Measurements from ENCODE around the gene IL15RA.

The IL15RA gene

DNA sequence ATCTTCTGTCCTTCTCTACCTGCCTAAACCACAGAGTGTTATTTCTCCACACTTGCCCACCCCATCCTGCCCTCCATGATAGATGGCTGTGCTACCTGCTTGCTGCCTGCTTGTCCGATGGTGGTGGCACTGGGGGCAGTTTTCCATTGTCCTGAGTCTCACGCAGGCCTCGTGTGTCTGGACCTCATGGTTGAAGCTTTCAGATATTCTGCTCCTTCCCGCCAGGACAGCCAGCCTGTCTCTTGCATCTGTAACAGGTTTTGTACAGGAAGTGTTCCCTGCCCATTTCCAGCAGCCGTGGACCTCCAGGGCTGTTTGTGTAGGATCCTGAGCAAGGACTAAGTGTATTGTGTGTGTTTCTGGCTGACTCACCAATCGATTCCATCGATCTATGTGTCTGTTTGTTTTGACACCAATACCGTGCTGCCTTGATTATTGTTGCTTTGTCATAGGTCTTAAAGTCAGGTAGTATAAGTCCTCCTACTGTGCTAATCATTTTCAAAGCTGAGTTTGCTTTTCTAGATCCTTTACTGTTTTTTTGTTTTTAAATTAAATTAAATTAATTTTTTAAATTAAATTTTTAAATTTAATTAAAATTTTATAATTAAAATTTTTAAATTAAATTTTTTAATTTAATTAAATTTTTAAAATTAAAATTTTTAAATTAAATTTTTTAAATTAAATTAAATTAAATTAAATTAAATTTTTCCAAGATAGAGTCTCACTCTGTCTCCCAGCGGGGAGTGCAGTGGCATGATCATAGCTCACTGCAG, 8.5 kb downstream of the IL15RA start:
- no peak overlapping the region for H3K27ac ChIP-seq (ENCODE audit: low read length)
- no peak for DNase-seq
- no peak overlapping the region for H3K4me2 ChIP-seq (ENCODE audit: insufficient read depth, low read length)
- no peaks in the 10 kb centered on the region for H3K9me3 ChIP-seq (ENCODE audit: insufficient read depth, low read length, severe bottlenecking)
- no peaks in the 10 kb centered on the region for H3K36me3 ChIP-seq (ENCODE audit: insufficient read depth, low read length)
- no peaks in the 10 kb centered on the region for H4K20me1 ChIP-seq (ENCODE audit: insufficient read depth, low read length)
- no peak for ATAC-seq (ENCODE audit: insufficient read depth, low read depth)
- H3K9ac ChIP-seq (ENCODE audit: low read depth, low read length) = no peak overlapping the region
- no peak overlapping the region for H3K4me3 ChIP-seq (ENCODE audit: low read depth in 1 of 2, low read length in 2 of 2)
- no peaks in the 10 kb centered on the region for H3K79me2 ChIP-seq (ENCODE audit: insufficient read depth, low read length)
- TF ChIP-seq CTCF (IDR thresholded peaks at IDR 0.05; ENCODE audit: borderline replicate concordance, extremely low read depth, low read length, poor library complexity, severe bottlenecking) (no peak), EZH2 (IDR thresholded peaks at IDR 0.05; ENCODE audit: borderline replicate concordance, low read depth, low read length, severe bottlenecking) (no peak)
- no peak overlapping the region for H2AFZ ChIP-seq (ENCODE audit: low read depth, low read length)
- H3K27me3 ChIP-seq (ENCODE audit: insufficient read depth, low read length, poor library complexity) = no peaks in the 10 kb centered on the region
- H3K4me1 ChIP-seq (ENCODE audit: insufficient read depth, low read length) = no peaks in the 10 kb centered on the region

GRCh38 chr10:5968037-5968680, 9.2 kb downstream of the IL15RA start:
- Histone ChIP-seq H3K79me2 (ENCODE audit: insufficient read depth, low read length) (no peaks in the 10 kb centered on the region), H3K4me3 (ENCODE audit: low read depth in 1 of 2, low read length in 2 of 2) (no peak overlapping the region), H3K4me1 (ENCODE audit: insufficient read depth, low read length) (no peaks in the 10 kb centered on the region), H2AFZ (ENCODE audit: low read depth, low read length) (no peak overlapping the region), H3K36me3 (ENCODE audit: insufficient read depth, low read length) (no peaks in the 10 kb centered on the region), H3K27ac (ENCODE audit: low read length) (no peak overlapping the region), H4K20me1 (ENCODE audit: insufficient read depth, low read length) (no peaks in the 10 kb centered on the region), H3K4me2 (ENCODE audit: insufficient read depth, low read length) (no peak overlapping the region), H3K27me3 (ENCODE audit: insufficient read depth, low read length, poor library complexity) (no peaks in the 10 kb centered on the region), H3K9ac (ENCODE audit: low read depth, low read length) (no peak overlapping the region), H3K9me3 (ENCODE audit: insufficient read depth, low read length, severe bottlenecking) (no peaks in the 10 kb centered on the region)
- ATAC-seq (ENCODE audit: insufficient read depth, low read depth) (no peak), DNase-seq (no peak)
- TF ChIP-seq EZH2 (IDR thresholded peaks at IDR 0.05; ENCODE audit: borderline replicate concordance, low read depth, low read length, severe bottlenecking) (no peak), CTCF (IDR thresholded peaks at IDR 0.05; ENCODE audit: borderline replicate concordance, extremely low read depth, low read length, poor library complexity, severe bottlenecking) (no peak)

GRCh38 chr10:5965266-5965665, 12.1 kb downstream of the IL15RA start:
- ATAC-seq (ENCODE audit: insufficient read depth, low read depth) = no peak
- Histone ChIP-seq H3K27me3 (ENCODE audit: insufficient read depth, low read length, poor library complexity) (no peaks in the 10 kb centered on the region), H3K9me3 (ENCODE audit: insufficient read depth, low read length, severe bottlenecking) (no peaks in the 10 kb centered on the region), H3K4me1 (ENCODE audit: insufficient read depth, low read length) (no peaks in the 10 kb centered on the region), H2AFZ (ENCODE audit: low read depth, low read length) (no peak overlapping the region), H3K27ac (ENCODE audit: low read length) (no peak overlapping the region), H3K9ac (ENCODE audit: low read depth, low read length) (no peak overlapping the region), H3K4me3 (ENCODE audit: low read depth in 1 of 2, low read length in 2 of 2) (no peak overlapping the region), H4K20me1 (ENCODE audit: insufficient read depth, low read length) (no peaks in the 10 kb centered on the region), H3K4me2 (ENCODE audit: insufficient read depth, low read length) (no peak overlapping the region), H3K79me2 (ENCODE audit: insufficient read depth, low read length) (no peaks in the 10 kb centered on the region), H3K36me3 (ENCODE audit: insufficient read depth, low read length) (no peaks in the 10 kb centered on the region)
- TF ChIP-seq EZH2 (IDR thresholded peaks at IDR 0.05; ENCODE audit: borderline replicate concordance, low read depth, low read length, severe bottlenecking) = no peak
- no peak for TF ChIP-seq CTCF (IDR thresholded peaks at IDR 0.05; ENCODE audit: borderline replicate concordance, extremely low read depth, low read length, poor library complexity, severe bottlenecking)
- DNase-seq = no peak
